RWPE1 (cell line): Measurements from ENCODE around the gene RNF130.

Experiments used
- CTCF ChIA-PET: fragments of 350-600 bp; sonication (Branson Sonifier 250); formaldehyde crosslinking; extraction: SDS; loops from one replicate; lab custom pipeline; 2021; lab: Yijun Ruan, JAX
- POLR2A ChIA-PET: fragments of 400-600 bp; formaldehyde crosslinking; extraction: SDS; loops from one replicate; lab custom pipeline; 2020; ENCODE audit warnings: antibody characterized with exemption; ENCODE audit not compliant: low non-redundant PET; lab: Yijun Ruan, JAX
- DNase-seq: peaks from one replicate; pipeline ENCODE4 v3.0.0; 2012; ENCODE audit warnings: low spot score
- H3K27ac ChIP-seq: fragments of 450-650 bp; 2 replicates; pipeline ENCODE4 v1.5.1; 2017
- TF ChIP-seq, protein P1 (sequence below): fragments of 450-650 bp; conservative IDR thresholded peaks from 2 replicates; pipeline ENCODE4 v1.5.1; 2017; ENCODE audit warnings: low read depth, mild to moderate bottlenecking

The RNF130 gene

DNA sequence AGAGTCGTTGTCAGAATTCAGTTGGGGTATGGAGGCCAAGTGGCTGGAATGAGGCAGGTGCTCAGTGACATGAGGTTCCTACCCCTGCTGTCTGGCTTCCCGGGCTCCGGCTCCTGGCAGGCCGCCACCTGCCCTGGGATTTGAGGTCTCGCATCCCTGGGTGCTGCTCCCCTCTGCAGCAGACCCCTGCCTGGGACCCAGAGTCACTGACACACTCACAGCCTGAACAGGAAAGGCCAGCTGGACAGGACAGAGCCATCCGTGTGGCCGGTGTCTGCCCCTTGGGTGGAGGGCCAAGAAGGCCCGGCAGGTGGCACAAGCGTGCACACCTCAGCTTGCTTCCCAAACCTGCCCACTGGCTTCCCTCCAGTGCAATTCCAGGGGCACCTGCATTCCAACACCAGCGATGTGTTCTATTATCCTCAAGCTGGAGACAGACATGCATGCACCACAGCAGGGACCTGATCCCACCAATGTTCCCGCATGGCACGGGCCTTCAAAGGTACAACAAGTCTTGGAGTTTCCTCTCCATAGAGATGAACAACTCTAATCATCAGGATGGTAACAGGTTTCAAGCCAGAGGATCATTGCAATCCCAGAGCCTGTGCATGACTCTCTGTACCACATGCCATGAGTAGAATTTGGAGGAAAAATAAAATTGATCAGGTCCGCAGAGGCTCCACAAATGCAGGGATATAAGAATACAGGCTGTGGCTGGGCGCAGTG, 45.6 kb upstream of the RNF130 start:
- POLR2A ChIA-PET = interaction anchor here (0.5 kb wide), 1 partner anchor 637 kb away, joined by 4 read pairs; no protein-coding TSS in a partner anchor
- TF ChIP-seq, protein P1, sequence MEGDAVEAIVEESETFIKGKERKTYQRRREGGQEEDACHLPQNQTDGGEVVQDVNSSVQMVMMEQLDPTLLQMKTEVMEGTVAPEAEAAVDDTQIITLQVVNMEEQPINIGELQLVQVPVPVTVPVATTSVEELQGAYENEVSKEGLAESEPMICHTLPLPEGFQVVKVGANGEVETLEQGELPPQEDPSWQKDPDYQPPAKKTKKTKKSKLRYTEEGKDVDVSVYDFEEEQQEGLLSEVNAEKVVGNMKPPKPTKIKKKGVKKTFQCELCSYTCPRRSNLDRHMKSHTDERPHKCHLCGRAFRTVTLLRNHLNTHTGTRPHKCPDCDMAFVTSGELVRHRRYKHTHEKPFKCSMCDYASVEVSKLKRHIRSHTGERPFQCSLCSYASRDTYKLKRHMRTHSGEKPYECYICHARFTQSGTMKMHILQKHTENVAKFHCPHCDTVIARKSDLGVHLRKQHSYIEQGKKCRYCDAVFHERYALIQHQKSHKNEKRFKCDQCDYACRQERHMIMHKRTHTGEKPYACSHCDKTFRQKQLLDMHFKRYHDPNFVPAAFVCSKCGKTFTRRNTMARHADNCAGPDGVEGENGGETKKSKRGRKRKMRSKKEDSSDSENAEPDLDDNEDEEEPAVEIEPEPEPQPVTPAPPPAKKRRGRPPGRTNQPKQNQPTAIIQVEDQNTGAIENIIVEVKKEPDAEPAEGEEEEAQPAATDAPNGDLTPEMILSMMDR = peak; percentile 54

DNA sequence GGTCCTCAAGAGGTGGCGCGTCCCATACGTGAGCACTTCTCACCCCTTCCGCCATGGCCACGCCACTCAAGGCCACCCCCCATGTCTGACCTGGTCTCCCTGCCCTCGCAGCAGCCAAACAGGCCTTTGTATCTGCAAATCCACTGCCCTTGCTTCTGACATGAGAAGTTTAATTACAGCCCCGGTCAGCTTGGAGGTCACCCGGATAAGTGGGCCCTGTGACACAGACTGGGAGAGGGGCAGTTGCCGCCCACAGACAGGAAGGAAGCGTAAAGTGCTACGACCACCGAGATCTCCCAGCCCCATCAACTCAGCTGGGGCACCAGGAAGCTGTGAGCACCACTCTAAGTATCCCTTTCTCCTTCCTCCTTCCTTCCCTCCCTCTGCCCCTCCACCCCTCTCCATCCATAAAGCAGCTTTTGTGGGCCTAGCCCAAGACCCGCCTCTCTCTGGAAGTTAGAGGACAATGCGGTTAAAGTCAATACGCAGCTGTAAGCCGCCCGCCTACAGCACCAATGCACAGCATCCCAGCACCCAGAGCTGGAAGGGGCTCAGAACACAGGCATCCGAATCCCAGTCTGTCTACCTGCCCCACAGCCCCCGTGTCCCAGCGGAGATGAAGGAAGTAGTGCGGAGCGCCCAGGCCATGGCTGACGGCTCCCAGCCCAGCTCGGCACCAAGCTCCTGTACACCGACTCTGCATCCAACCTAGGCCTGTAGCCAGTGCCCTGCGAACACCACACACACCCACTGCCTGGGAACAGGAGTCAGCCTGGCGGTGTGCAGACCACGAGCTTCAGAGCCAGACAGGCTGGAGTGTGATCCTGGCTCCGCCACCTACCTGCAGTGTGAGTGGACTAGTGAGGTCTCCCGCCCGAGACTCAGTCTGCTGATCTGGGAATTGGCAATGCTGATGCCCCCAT, 44.8 kb upstream of the RNF130 start:
- ChIA-PET POLR2A (interaction anchor here (0.5 kb wide), 1 partner anchor 637 kb away, joined by 4 read pairs; no protein-coding TSS in a partner anchor), CTCF (interaction anchor here (0.6 to 2.3 kb wide), 15 partner anchors 8 to 1780 kb away, joined by 3 to 15 read pairs (median 4); partner anchors contain the start of gene RASGEF1C)
- no peak for DNase-seq
- no peak overlapping the region for H3K27ac ChIP-seq
- TF ChIP-seq, protein P1 = no peak

More for the DNA sequence above, 45.6 kb upstream of the RNF130 start:
- H3K27ac ChIP-seq = no peak overlapping the region
- DNase-seq = peak; percentile 72
- CTCF ChIA-PET = interaction anchor here (0.6 to 2.3 kb wide), 16 partner anchors 7 to 1781 kb away, joined by 3 to 15 read pairs (median 4); partner anchors contain the start of gene RASGEF1C

DNA sequence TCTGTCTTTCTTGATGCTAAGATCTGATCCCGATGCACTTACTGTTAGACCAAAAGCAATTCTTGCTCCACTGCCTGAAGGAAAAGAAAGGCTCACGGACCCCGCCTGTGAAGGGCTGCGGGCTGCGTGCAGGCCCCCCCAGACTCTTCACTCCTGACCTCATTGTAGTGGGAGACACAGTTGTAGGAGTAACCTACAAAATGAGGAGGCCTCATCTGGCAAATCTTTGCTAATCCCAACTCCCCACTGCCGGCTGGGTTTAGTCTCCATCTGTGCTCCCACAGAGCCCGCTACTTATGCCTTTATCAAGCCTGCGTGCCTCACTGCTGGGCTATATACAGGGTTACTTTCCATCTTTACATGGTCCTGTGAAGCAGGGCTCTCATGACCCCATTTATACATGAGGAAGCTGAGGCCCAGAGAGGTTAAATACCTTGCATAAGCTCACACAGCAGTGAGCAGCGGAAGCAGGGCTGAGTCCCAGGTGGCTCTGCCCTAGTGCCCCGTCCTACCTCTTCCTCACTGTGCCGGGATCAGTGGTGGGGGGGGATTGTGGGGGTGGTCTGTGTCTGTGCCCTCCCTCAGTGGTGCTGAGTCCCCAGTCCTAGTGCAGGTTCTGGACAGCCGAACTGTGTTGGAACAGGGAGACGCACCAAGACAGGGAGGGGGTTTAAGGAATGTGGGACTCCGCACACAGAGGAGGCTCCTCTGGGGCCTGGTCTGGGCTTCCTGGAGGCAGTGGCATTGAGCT, 43.9 kb upstream of the RNF130 start:
- TF ChIP-seq, protein P1 = no peak
- CTCF ChIA-PET = interaction anchor here (0.5 to 1.8 kb wide), 4 partner anchors 10 to 511 kb away, joined by 3 to 9 read pairs (median 6); no protein-coding TSS in a partner anchor
- DNase-seq = no peak
- POLR2A ChIA-PET = no interaction called here
- H3K27ac ChIP-seq = no peak overlapping the region

DNA sequence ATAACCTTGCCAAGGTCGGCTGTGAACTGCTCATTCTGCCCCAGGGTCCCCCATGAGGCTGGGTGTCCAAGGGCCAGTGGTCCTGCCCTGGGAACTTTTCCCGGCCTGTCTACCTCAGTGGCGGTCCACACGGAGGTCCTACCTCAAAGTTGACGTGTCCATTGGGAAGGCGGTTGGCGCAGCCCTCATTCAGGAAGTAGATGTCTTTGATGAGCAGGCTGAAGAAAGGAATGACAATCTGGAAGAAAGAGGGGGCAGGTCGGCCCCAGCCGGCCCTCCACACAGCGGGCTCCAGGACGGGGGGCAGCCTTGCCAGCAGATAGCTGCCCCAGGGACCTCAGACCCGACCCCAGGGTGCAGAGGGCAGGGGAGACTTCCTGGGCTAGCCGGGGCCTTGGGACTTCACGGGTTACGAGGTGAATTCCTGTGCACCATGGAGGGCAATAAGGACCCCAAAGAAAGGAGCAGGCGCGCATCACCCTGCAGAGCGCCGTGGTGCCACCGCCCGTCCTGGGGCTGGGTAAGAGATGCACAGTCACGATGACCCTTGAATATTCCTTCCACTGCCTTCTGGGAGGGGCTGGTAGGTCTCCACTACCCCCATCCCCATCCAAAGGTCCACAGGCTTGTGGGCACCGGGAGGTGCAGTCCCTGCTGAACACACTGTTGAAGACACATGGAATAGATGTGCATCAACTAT, 42.9 kb upstream of the RNF130 start:
- H3K27ac ChIP-seq = no peak overlapping the region
- TF ChIP-seq, protein P1 = no peak
- POLR2A ChIA-PET = no interaction called here
- no peak for DNase-seq
- CTCF ChIA-PET = no interaction called here

DNA sequence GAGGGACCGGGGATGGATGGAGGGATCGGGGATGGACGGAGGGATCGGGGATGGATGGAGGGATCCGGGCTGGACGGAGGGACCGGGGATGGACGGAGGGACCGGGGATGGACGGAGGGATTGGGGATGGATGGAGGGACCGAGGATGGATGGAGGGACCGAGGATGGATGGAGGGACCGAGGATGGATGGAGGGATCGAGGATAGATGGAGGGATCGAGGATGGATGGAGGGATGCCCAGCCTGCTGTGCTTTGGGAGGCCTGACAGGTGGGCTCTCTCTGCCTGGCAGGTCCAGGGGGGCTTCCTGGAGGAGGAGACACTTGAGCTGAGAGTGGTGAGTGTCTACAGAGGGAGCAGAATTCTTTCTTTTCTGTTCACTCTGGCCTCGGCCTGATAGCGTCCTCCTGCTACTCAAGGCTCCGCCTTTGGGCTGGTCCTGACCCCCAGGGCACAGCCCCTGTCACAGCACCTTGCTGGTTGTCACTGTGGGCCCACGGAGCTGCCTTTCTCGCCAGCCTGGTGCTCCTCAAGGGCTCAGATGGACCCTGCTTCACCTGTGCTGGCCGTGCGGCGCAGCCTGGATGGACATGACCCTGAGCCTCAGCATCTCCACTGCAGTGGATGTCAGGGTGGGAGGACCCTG, 42.2 kb upstream of the RNF130 start:
- POLR2A ChIA-PET = no interaction called here
- CTCF ChIA-PET = no interaction called here
- TF ChIP-seq, protein P1 = no peak
- DNase-seq = no peak
- H3K27ac ChIP-seq = no peak overlapping the region
